Osteocyte (in vitro differentiated cells): Measurements from ENCODE around the gene NEB. TPM values are rescaled to one million over a fixed set of nuclear protein-coding genes. Genes with fewer than 3 reads are reported as not detected.

ENCODE experiments used
- DNase-seq: peaks from one replicate; pipeline ENCODE4 v3.0.0; 2021; ENCODE audit warnings: mixed read lengths; ENCODE audit not compliant: unreplicated experiment; ENCODE audit errors: extremely low spot score
- H3K27ac Mint-ChIP-seq: one replicate; pipeline ENCODE4 v1.8.0; 2021; ENCODE audit warnings: mild to moderate bottlenecking, mixed read lengths; ENCODE audit not compliant: unreplicated experiment
- H3K27me3 Mint-ChIP-seq: one replicate; pipeline ENCODE4 v1.8.0; 2021; ENCODE audit warnings: mixed read lengths; ENCODE audit not compliant: unreplicated experiment
- H3K36me3 Mint-ChIP-seq: one replicate; pipeline ENCODE4 v1.8.0; 2021; ENCODE audit warnings: mixed read lengths; ENCODE audit not compliant: unreplicated experiment
- H3K4me1 Mint-ChIP-seq: one replicate; pipeline ENCODE4 v1.8.0; 2021; ENCODE audit warnings: mixed read lengths; ENCODE audit not compliant: unreplicated experiment
- H3K4me3 Mint-ChIP-seq: one replicate; pipeline ENCODE4 v1.8.0; 2021; ENCODE audit warnings: mild to moderate bottlenecking, moderate library complexity, mixed read lengths; ENCODE audit not compliant: unreplicated experiment
- H3K9me3 Mint-ChIP-seq: one replicate; pipeline ENCODE4 v1.8.0; 2021; ENCODE audit warnings: mixed read lengths; ENCODE audit not compliant: unreplicated experiment
- total RNA-seq: library from RNA; stranded (reverse); gene quantifications from 2 replicates; pipeline ENCODE4 v1.2.1, GENCODE V29; 2021
- TF ChIP-seq, protein P1 (sequence below): fragments of 200-600 bp; sonication (generic); IDR thresholded peaks from 2 replicates; pipeline ENCODE4 v1.5.0; 2021; ENCODE audit warnings: antibody characterized with exemption, mild to moderate bottlenecking, moderate library complexity

Gene NEB
- total RNA-seq, 1 donor from 2014 or later = 0.40 TPM

GRCh38 chr2:151718247-151718646 is 16.0 kb downstream of the NEB start:
- DNase-seq = no peak
- no peaks in the 10 kb centered on the region for H3K4me1 Mint-ChIP-seq
- H3K27ac Mint-ChIP-seq = no peak overlapping the region
- no peaks in the 10 kb centered on the region for H3K9me3 Mint-ChIP-seq
- H3K4me3 Mint-ChIP-seq = no peak overlapping the region
- no peaks in the 10 kb centered on the region for H3K36me3 Mint-ChIP-seq
- H3K27me3 Mint-ChIP-seq = peaks cover 11% of the 10 kb centered on the region
- TF ChIP-seq, protein P1, sequence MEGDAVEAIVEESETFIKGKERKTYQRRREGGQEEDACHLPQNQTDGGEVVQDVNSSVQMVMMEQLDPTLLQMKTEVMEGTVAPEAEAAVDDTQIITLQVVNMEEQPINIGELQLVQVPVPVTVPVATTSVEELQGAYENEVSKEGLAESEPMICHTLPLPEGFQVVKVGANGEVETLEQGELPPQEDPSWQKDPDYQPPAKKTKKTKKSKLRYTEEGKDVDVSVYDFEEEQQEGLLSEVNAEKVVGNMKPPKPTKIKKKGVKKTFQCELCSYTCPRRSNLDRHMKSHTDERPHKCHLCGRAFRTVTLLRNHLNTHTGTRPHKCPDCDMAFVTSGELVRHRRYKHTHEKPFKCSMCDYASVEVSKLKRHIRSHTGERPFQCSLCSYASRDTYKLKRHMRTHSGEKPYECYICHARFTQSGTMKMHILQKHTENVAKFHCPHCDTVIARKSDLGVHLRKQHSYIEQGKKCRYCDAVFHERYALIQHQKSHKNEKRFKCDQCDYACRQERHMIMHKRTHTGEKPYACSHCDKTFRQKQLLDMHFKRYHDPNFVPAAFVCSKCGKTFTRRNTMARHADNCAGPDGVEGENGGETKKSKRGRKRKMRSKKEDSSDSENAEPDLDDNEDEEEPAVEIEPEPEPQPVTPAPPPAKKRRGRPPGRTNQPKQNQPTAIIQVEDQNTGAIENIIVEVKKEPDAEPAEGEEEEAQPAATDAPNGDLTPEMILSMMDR = no peak

DNA sequence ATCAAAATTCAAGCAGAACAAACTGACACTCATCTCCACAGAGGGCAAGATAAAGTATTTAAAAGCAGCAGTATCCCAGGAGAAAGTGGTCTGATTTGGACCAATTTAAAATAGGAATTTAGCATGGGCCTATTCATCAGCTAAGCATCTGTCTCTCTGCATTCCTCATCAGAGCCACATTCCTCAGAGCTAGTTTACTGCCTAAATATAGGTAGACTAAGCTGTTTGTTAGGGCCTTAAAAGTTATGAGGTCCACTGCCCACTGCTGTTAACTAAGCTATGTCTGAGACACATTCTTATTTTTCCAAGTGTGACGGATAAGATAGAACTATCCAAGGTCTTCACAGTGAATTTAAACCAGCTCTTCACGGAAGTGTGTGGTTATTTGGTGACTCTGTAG is 17.6 kb downstream of the NEB start:
- Mint-ChIP-seq H3K36me3 (no peaks in the 10 kb centered on the region), H3K27ac (no peak overlapping the region), H3K4me3 (no peak overlapping the region), H3K9me3 (no peaks in the 10 kb centered on the region), H3K27me3 (peaks cover 10% of the 10 kb centered on the region), H3K4me1 (no peaks in the 10 kb centered on the region)
- no peak for DNase-seq
- TF ChIP-seq, protein P1 = no peak

GRCh38 chr2:151713291-151713903 is 20.9 kb downstream of the NEB start:
- DNase-seq = no peak
- H3K4me3 Mint-ChIP-seq = no peak overlapping the region
- no peaks in the 10 kb centered on the region for H3K36me3 Mint-ChIP-seq
- peaks cover 8% of the 10 kb centered on the region for H3K27me3 Mint-ChIP-seq
- H3K9me3 Mint-ChIP-seq = no peaks in the 10 kb centered on the region
- H3K27ac Mint-ChIP-seq = no peak overlapping the region
- no peaks in the 10 kb centered on the region for H3K4me1 Mint-ChIP-seq
- TF ChIP-seq, protein P1 = no peak

DNA sequence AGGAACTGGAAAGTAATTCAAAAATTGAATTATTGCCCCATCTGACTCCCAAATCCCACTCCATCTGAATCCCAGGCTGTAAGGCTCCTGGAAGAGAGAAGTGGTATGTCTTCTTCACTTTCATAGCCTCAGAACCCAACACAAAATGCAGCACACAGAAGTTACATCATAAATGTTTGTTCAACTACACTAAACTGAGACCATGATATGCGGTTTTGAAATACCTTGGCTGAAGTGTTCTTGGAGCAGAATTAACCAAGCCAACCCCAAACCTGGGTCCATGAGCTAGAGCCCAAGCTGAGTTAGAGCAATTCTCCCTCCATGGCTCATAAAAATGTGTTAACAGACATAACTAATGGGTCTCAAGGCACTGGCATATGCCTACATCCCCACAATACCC is 23.3 kb downstream of the NEB start:
- Mint-ChIP-seq H3K4me3 (no peak overlapping the region), H3K4me1 (no peaks in the 10 kb centered on the region), H3K27me3 (peaks cover 9% of the 10 kb centered on the region), H3K27ac (no peak overlapping the region), H3K36me3 (no peaks in the 10 kb centered on the region), H3K9me3 (no peaks in the 10 kb centered on the region)
- no peak for DNase-seq
- TF ChIP-seq, protein P1 = no peak

DNA sequence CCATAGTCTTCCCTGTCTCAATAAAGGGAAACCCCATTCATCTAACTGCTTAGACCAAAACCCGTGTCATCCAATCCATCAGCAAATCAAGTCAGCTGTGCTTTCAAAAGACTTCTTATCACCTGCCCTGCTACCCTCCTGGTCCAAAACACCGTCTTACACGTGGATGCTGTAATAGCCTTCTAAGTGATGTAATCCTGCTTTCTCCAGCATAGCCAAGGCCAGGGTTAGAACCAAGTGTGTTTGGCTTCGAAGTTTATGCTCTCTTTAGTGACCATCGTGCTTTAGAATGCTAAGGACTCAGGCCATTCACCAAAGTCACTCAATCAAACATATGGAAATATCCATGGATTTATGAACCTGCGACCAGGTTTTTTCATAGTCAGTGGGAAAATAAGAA is 25.5 kb downstream of the NEB start:
- Mint-ChIP-seq H3K27me3 (peaks cover 16% of the 10 kb centered on the region), H3K36me3 (no peaks in the 10 kb centered on the region), H3K4me1 (no peaks in the 10 kb centered on the region), H3K4me3 (no peak overlapping the region), H3K9me3 (no peaks in the 10 kb centered on the region), H3K27ac (no peak overlapping the region)
- TF ChIP-seq, protein P1 = no peak
- no peak for DNase-seq
